ENCODE data around the gene DGCR2. TPM values are rescaled to one million over a fixed set of nuclear protein-coding genes. Genes with fewer than 3 reads are reported as not detected.
"Not testable (repeated sequence)": the region's sequence is repeated elsewhere in the genome, so short reads cannot be mapped to it uniquely, and the experiment has no call there.

DGCR2 gene
- total RNA-seq, 1 experiment from 2014 or later, result 29.3 TPM

GRCh38 chr22:18994701-18995326, 127.4 kb downstream of the DGCR2 start:
- Histone ChIP-seq H3K4me1 (no peaks in the 10 kb centered on the region), H3K4me3 (no peak overlapping the region; the same call in 1 of the 2 replicates), H3K9me3 (replicated peaks) (no peaks in the 10 kb centered on the region), H3K27me3 (no peaks in the 10 kb centered on the region), H3K36me3 (no peaks in the 10 kb centered on the region), H3K27ac (no peak overlapping the region)
- DNase-seq, result peak; percentile 41 to 45

- H3K4me3 ChIP-seq, result no peak overlapping the region
- H3K27me3 ChIP-seq, result no peaks in the 10 kb centered on the region
- DNase-seq, result no peak
- H3K9me3 ChIP-seq (replicated peaks), result no peaks in the 10 kb centered on the region
- no peak overlapping the region for H3K27ac ChIP-seq
- no peaks in the 10 kb centered on the region for H3K36me3 ChIP-seq
- no peaks in the 10 kb centered on the region for H3K4me1 ChIP-seq
Observed at GRCh38 chr22:18994056-18994455, 128.2 kb downstream of the DGCR2 start.

GRCh38 chr22:18992543-18993198, 129.5 kb downstream of the DGCR2 start:
- no peak for DNase-seq
- Histone ChIP-seq H3K9me3 (replicated peaks) (no peaks in the 10 kb centered on the region), H3K27ac (no peak overlapping the region), H3K4me1 (no peaks in the 10 kb centered on the region), H3K36me3 (no peaks in the 10 kb centered on the region), H3K27me3 (no peaks in the 10 kb centered on the region), H3K4me3 (no peak overlapping the region)

GRCh38 chr22:18991821-18992442, 130.3 kb downstream of the DGCR2 start:
- Histone ChIP-seq H3K4me1 (no peaks in the 10 kb centered on the region), H3K27me3 (no peaks in the 10 kb centered on the region), H3K27ac (no peak overlapping the region), H3K4me3 (no peak overlapping the region), H3K36me3 (no peaks in the 10 kb centered on the region), H3K9me3 (replicated peaks) (no peaks in the 10 kb centered on the region)
- no peak for DNase-seq

- Histone ChIP-seq H3K36me3 (no peaks in the 10 kb centered on the region), H3K4me3 (no peak overlapping the region), H3K9me3 (replicated peaks) (no peaks in the 10 kb centered on the region), H3K27ac (no peak overlapping the region), H3K4me1 (no peaks in the 10 kb centered on the region), H3K27me3 (no peaks in the 10 kb centered on the region)
- no peak for DNase-seq
Observed at GRCh38 chr22:18991138-18991432, 131.1 kb downstream of the DGCR2 start.

GRCh38 chr22:18990355-18991137, 131.7 kb downstream of the DGCR2 start:
- Histone ChIP-seq H3K27me3 (no peaks in the 10 kb centered on the region), H3K27ac (no peak overlapping the region), H3K4me1 (no peaks in the 10 kb centered on the region), H3K36me3 (no peaks in the 10 kb centered on the region), H3K4me3 (no peak overlapping the region), H3K9me3 (replicated peaks) (no peaks in the 10 kb centered on the region)
- no peak for DNase-seq

GRCh38 chr22:18988958-18989357, 133.3 kb downstream of the DGCR2 start:
- Histone ChIP-seq H3K4me1 (no peaks in the 10 kb centered on the region), H3K36me3 (no peaks in the 10 kb centered on the region), H3K9me3 (replicated peaks) (no peaks in the 10 kb centered on the region), H3K27me3 (no peaks in the 10 kb centered on the region), H3K27ac (no peak overlapping the region), H3K4me3 (no peak overlapping the region)
- DNase-seq, result no peak

GRCh38 chr22:18987765-18988164, 134.4 kb downstream of the DGCR2 start:
- no peaks in the 10 kb centered on the region for H3K9me3 ChIP-seq (replicated peaks)
- H3K4me3 ChIP-seq, result no peak overlapping the region
- no peaks in the 10 kb centered on the region for H3K4me1 ChIP-seq
- H3K36me3 ChIP-seq, result no peaks in the 10 kb centered on the region
- H3K27me3 ChIP-seq, result no peaks in the 10 kb centered on the region
- no peak for DNase-seq
- H3K27ac ChIP-seq, result no peak overlapping the region

GRCh38 chr22:18987114-18987513, 135.1 kb downstream of the DGCR2 start:
- not testable (repeated sequence) for H3K36me3 ChIP-seq; DNase-seq; H3K27ac ChIP-seq; H3K27me3 ChIP-seq; H3K9me3 ChIP-seq (replicated peaks); H3K4me3 ChIP-seq; H3K4me1 ChIP-seq

Other genes starting within 250 kb of the DGCR2 start
- gene DGCR6, start 216.1 kb downstream of the DGCR2 start, total RNA-seq (2014; rRNA removed; shearing (Covaris generic)), result 5.4 and 8.2 TPM in 2 replicates
- 0.13 and 0.18 TPM in 2 replicates for gene PRODH, start 186.1 kb downstream of the DGCR2 start, total RNA-seq (2014; rRNA removed; shearing (Covaris generic))
- gene TSSK2, start 8.9 kb upstream of the DGCR2 start, total RNA-seq (2014; rRNA removed; shearing (Covaris generic)), result not detected in 2 replicates
- gene ESS2, start 22.2 kb upstream of the DGCR2 start, total RNA-seq (2014; rRNA removed; shearing (Covaris generic)), result 10.4 and 12.0 TPM in 2 replicates
- gene GSC2, start 27.9 kb upstream of the DGCR2 start, total RNA-seq (2014; rRNA removed; shearing (Covaris generic)), result not detected in 2 replicates
- 34.5 and 38.7 TPM in 2 replicates for gene SLC25A1, start 56.3 kb upstream of the DGCR2 start, total RNA-seq (2014; rRNA removed; shearing (Covaris generic))
- gene CLTCL1, start 169.3 kb upstream of the DGCR2 start, total RNA-seq (2014; rRNA removed; shearing (Covaris generic)), result 7.1 and 7.5 TPM in 2 replicates

Measured in SJCRH30 (cell line).